ENCODE data around the gene EPHB1.

Gene EPHB1

GRCh38 chr3:134815519-134815918 lies 20.5 kb downstream of the EPHB1 start:
- ATAC-seq = no peak
- TF ChIP-seq ESRRG (CRISPR knock-in tag; IDR thresholded peaks at IDR 0.05) = no peak

GRCh38 chr3:134816623-134817022 lies 21.6 kb downstream of the EPHB1 start:
- TF ChIP-seq, protein P1, sequence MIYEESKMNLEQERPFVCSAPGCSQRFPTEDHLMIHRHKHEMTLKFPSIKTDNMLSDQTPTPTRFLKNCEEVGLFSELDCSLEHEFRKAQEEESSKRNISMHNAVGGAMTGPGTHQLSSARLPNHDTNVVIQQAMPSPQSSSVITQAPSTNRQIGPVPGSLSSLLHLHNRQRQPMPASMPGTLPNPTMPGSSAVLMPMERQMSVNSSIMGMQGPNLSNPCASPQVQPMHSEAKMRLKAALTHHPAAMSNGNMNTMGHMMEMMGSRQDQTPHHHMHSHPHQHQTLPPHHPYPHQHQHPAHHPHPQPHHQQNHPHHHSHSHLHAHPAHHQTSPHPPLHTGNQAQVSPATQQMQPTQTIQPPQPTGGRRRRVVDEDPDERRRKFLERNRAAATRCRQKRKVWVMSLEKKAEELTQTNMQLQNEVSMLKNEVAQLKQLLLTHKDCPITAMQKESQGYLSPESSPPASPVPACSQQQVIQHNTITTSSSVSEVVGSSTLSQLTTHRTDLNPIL (CRISPR knock-in tag; IDR thresholded peaks at IDR 0.05; ENCODE audit: low read depth) = no peak
- no peak for TF ChIP-seq GLIS3 (CRISPR knock-in tag; IDR thresholded peaks at IDR 0.05)
- TF ChIP-seq TCF4 (CRISPR knock-in tag; IDR thresholded peaks at IDR 0.05; ENCODE audit: borderline replicate concordance) = no peak
- TF ChIP-seq ZNF8 (CRISPR knock-in tag; IDR thresholded peaks at IDR 0.05) = no peak
- TF ChIP-seq, protein P2, sequence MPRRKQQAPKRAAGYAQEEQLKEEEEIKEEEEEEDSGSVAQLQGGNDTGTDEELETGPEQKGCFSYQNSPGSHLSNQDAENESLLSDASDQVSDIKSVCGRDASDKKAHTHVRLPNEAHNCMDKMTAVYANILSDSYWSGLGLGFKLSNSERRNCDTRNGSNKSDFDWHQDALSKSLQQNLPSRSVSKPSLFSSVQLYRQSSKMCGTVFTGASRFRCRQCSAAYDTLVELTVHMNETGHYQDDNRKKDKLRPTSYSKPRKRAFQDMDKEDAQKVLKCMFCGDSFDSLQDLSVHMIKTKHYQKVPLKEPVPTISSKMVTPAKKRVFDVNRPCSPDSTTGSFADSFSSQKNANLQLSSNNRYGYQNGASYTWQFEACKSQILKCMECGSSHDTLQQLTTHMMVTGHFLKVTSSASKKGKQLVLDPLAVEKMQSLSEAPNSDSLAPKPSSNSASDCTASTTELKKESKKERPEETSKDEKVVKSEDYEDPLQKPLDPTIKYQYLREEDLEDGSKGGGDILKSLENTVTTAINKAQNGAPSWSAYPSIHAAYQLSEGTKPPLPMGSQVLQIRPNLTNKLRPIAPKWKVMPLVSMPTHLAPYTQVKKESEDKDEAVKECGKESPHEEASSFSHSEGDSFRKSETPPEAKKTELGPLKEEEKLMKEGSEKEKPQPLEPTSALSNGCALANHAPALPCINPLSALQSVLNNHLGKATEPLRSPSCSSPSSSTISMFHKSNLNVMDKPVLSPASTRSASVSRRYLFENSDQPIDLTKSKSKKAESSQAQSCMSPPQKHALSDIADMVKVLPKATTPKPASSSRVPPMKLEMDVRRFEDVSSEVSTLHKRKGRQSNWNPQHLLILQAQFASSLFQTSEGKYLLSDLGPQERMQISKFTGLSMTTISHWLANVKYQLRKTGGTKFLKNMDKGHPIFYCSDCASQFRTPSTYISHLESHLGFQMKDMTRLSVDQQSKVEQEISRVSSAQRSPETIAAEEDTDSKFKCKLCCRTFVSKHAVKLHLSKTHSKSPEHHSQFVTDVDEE (CRISPR knock-in tag; IDR thresholded peaks at IDR 0.05) = no peak
- TF ChIP-seq ZNF565 (CRISPR knock-in tag; conservative IDR thresholded peaks at IDR 0.05; ENCODE audit: low read depth) = no peak
- no peak for TF ChIP-seq SNAI2 (CRISPR knock-in tag; IDR thresholded peaks at IDR 0.05)
- no peak for TF ChIP-seq PATZ1 (CRISPR knock-in tag; IDR thresholded peaks at IDR 0.05; ENCODE audit: borderline replicate concordance)
- TF ChIP-seq, protein P3, sequence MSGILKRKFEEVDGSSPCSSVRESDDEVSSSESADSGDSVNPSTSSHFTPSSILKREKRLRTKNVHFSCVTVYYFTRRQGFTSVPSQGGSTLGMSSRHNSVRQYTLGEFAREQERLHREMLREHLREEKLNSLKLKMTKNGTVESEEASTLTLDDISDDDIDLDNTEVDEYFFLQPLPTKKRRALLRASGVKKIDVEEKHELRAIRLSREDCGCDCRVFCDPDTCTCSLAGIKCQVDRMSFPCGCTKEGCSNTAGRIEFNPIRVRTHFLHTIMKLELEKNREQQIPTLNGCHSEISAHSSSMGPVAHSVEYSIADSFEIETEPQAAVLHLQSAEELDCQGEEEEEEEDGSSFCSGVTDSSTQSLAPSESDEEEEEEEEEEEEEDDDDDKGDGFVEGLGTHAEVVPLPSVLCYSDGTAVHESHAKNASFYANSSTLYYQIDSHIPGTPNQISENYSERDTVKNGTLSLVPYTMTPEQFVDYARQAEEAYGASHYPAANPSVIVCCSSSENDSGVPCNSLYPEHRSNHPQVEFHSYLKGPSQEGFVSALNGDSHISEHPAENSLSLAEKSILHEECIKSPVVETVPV (CRISPR knock-in tag; IDR thresholded peaks at IDR 0.05) = no peak
- no peak for TF ChIP-seq ARNTL (CRISPR knock-in tag; IDR thresholded peaks at IDR 0.05; ENCODE audit: borderline replicate concordance, low read depth)
- ATAC-seq = no peak

DNA sequence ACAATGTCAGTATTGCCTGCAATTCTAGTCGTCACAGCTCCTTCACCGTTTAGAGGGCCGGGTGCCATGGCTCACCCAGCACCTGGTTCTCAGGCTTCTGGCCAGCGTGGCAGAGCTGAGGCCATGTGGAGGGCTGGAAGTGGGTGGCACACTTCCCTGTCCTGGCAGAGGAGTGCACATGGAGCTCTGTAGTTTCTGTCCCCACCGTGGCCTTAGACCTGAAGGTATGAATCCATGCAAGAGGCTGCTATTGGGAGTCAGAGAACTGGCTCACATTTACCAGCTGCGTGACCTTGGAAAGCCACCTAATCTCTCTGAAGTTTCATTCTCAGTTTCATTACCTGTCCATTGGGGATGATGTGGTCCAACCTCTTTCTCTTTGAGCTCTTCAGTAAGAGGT lies 22.2 kb downstream of the EPHB1 start:
- TF ChIP-seq ZFP3 (CRISPR knock-in tag; IDR thresholded peaks at IDR 0.05) = no peak
- no peak for TF ChIP-seq ZC3H10 (CRISPR knock-in tag; IDR thresholded peaks at IDR 0.05)
- ATAC-seq = no peak

- no peak for TF ChIP-seq RARB (CRISPR knock-in tag; IDR thresholded peaks at IDR 0.05)
- TF ChIP-seq TOX (CRISPR knock-in tag; IDR thresholded peaks at IDR 0.05; ENCODE audit: borderline replicate concordance) = no peak
- no peak for ATAC-seq
Measured at GRCh38 chr3:134820994-134821393, 25.9 kb downstream of the EPHB1 start.

- TF ChIP-seq, protein P4, sequence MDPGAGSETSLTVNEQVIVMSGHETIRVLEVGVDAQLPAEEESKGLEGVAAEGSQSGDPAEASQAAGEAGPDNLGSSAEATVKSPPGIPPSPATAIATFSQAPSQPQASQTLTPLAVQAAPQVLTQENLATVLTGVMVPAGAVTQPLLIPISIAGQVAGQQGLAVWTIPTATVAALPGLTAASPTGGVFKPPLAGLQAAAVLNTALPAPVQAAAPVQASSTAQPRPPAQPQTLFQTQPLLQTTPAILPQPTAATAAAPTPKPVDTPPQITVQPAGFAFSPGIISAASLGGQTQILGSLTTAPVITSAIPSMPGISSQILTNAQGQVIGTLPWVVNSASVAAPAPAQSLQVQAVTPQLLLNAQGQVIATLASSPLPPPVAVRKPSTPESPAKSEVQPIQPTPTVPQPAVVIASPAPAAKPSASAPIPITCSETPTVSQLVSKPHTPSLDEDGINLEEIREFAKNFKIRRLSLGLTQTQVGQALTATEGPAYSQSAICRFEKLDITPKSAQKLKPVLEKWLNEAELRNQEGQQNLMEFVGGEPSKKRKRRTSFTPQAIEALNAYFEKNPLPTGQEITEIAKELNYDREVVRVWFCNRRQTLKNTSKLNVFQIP (CRISPR knock-in tag; IDR thresholded peaks at IDR 0.05; ENCODE audit: borderline replicate concordance, low read depth) = no peak
- no peak for TF ChIP-seq ZFP3 (CRISPR knock-in tag; IDR thresholded peaks at IDR 0.05)
- peak; percentile 60 for ATAC-seq
Measured at GRCh38 chr3:134822090-134822489, 27.0 kb downstream of the EPHB1 start.

- no peak for ATAC-seq
- TF ChIP-seq ZNF565 (CRISPR knock-in tag; conservative IDR thresholded peaks at IDR 0.05; ENCODE audit: low read depth) = no peak
- TF ChIP-seq ZC3H10 (CRISPR knock-in tag; IDR thresholded peaks at IDR 0.05) = no peak
- TF ChIP-seq, protein P3 (CRISPR knock-in tag; IDR thresholded peaks at IDR 0.05) = no peak
- TF ChIP-seq, protein P1 (CRISPR knock-in tag; IDR thresholded peaks at IDR 0.05; ENCODE audit: low read depth) = no peak
Measured at GRCh38 chr3:134823679-134824078, 28.6 kb downstream of the EPHB1 start.

Measured in SK-N-SH treated with all-trans-retinoic acid at 6 μM for 48 hours (cell line).